ENCODE data around the gene PDZD2.

GRCh38 chr5:32147236-32147635, 508.3 kb downstream of the PDZD2 start:
- TF ChIP-seq POLR2A (IDR thresholded peaks at IDR 0.05) (no peak), CTCF (IDR thresholded peaks at IDR 0.05) (no peak)

Measured in testis (tissue), 2 donors.